ENCODE data around the gene VSIG2. TPM values are rescaled to one million over a fixed set of nuclear protein-coding genes. Genes with fewer than 3 reads are reported as not detected.

The VSIG2 gene
- total RNA-seq, 2 experiments from 2014 or later, result 0.34 TPM; not detected in 1

- H3K36me3 Mint-ChIP-seq, result no peaks in the 10 kb centered on the region
- H3K9me3 Mint-ChIP-seq, result no peaks in the 10 kb centered on the region
- no peak overlapping the region for H3K4me3 Mint-ChIP-seq
- peaks cover 12% of the 10 kb centered on the region for H3K4me1 Mint-ChIP-seq
- DNase-seq (no peak), ATAC-seq (ENCODE audit: low read depth) (no peak)
- H3K27ac Mint-ChIP-seq, result no peak overlapping the region
- POLR2A ChIA-PET, result no interaction called here
- peaks cover 60% of the 10 kb centered on the region for H3K27me3 Mint-ChIP-seq
Observed at GRCh38 chr11:124718801-124719200, 33.3 kb downstream of the VSIG2 start.

DNA sequence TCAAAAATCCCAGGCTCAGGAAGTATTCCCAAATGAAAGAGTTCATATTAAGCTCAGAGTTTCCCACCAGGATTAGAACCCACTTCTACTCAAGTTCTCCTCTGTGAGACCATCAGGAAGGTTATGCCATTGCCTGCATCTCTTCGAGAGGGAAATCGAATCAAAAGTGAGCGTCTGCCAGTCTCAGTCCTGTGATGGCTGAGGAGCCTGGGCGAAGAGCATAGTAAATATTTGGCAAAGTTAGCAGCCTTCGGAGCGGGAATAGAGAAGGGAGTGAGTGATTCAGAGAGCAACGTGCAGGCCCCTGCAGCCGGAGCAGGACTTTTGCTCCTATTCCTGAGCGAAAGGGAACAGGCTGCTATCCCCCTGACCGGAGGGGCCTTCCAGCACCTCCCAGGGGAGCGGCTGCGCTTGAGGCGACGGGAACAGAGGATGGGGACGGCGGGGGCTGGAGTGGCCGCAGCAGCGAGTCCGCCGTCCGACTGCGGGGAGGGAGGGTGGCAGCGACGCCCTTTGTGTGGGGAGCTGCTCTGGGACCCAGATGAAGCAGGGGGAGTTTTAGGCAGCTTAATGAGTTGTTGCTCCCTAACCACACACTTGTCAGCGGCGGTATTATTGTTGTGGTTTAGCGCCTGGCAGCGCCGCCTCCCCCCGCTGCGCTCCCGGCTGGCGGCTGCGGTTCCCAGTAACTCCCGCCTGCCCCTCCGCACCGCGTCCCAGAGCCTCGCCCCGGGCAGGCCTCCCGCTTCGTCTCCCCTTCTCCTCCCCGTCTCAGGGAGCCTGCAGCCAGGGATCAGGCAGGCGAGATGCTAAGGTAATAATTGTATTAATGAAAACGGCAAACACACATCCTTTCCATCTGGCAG, 34.0 kb downstream of the VSIG2 start:
- ATAC-seq (ENCODE audit: low read depth), result peak; percentile 39
- Mint-ChIP-seq H3K27me3 (peaks cover 52% of the 10 kb centered on the region), H3K4me3 (peak overlapping the region; percentile 75), H3K27ac (no peak overlapping the region), H3K9me3 (no peaks in the 10 kb centered on the region), H3K36me3 (no peaks in the 10 kb centered on the region), H3K4me1 (peaks cover 12% of the 10 kb centered on the region)
- POLR2A ChIA-PET, result interaction anchor here (1.4 kb wide), 1 partner anchor 44 kb away, joined by 8 read pairs; the partner anchor contains the start of genes SIAE and SPA17
- DNase-seq, result no peak

- DNase-seq, result no peak
- Mint-ChIP-seq H3K9me3 (no peaks in the 10 kb centered on the region), H3K4me3 (peak overlapping the region; percentile 75), H3K36me3 (no peaks in the 10 kb centered on the region), H3K4me1 (peaks cover 8% of the 10 kb centered on the region), H3K27ac (no peak overlapping the region), H3K27me3 (peaks cover 46% of the 10 kb centered on the region)
- POLR2A ChIA-PET, result interaction anchor here (1.4 kb wide), 1 partner anchor 44 kb away, joined by 8 read pairs; the partner anchor contains the start of genes SIAE and SPA17
- ATAC-seq (ENCODE audit: low read depth), result no peak
Observed at GRCh38 chr11:124717421-124717785, 34.7 kb downstream of the VSIG2 start.

GRCh38 chr11:124716591-124716990, 35.5 kb downstream of the VSIG2 start:
- H3K27me3 Mint-ChIP-seq, result peaks cover 44% of the 10 kb centered on the region
- DNase-seq (no peak), ATAC-seq (ENCODE audit: low read depth) (no peak)
- H3K4me1 Mint-ChIP-seq, result peaks cover 8% of the 10 kb centered on the region
- no peaks in the 10 kb centered on the region for H3K9me3 Mint-ChIP-seq
- H3K27ac Mint-ChIP-seq, result no peak overlapping the region
- POLR2A ChIA-PET, result interaction anchor here (1.4 kb wide), 1 partner anchor 43 kb away, joined by 8 read pairs; the partner anchor contains the start of genes SIAE and SPA17
- H3K36me3 Mint-ChIP-seq, result no peaks in the 10 kb centered on the region
- no peak overlapping the region for H3K4me3 Mint-ChIP-seq

DNA sequence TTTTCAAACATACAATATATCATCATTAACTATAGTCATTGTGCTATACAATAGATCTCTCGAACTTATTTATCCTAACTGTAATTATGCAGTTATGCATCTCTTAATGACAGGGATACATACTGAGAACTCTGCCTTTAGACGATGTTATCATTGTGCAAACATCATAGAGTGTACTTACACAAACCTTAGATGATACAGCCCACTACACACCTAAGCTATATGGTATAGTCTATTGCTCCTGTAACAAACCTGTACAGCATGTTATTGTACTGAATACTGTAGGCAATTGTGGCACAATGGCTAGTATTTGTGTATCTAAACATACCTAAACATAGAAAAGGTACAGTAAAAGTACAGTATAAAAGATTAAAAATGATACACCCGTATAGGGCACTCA, 39.7 kb downstream of the VSIG2 start:
- DNase-seq, result no peak
- Mint-ChIP-seq H3K4me3 (no peak overlapping the region), H3K9me3 (peaks cover 4% of the 10 kb centered on the region), H3K4me1 (no peaks in the 10 kb centered on the region), H3K27ac (no peak overlapping the region), H3K36me3 (no peaks in the 10 kb centered on the region), H3K27me3 (peaks cover 16% of the 10 kb centered on the region)
- ATAC-seq (ENCODE audit: low read depth), result no peak
- POLR2A ChIA-PET, result no interaction called here

DNA sequence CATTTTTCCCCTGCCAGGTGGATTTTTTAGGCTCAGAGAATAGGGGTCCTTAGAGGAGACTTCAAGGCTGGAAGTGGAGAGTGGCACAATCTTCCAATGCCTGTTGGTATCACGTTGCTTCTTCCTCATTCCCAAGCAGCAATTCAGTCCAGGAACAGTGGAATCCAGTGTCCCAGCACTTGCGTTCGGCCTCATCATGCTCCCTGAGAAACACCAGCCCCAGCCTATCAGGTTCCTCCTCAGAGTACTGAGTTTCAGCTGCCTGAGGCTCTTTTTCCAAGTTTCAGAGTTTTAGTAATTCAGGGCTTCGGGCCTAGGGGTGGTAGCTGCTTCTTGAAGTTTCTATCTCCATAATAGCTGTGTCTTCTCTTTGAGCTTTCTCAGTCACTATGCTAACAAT, 44.2 kb downstream of the VSIG2 start:
- POLR2A ChIA-PET, result no interaction called here
- H3K27ac Mint-ChIP-seq, result no peak overlapping the region
- no peaks in the 10 kb centered on the region for H3K4me1 Mint-ChIP-seq
- ATAC-seq (ENCODE audit: low read depth) (no peak), DNase-seq (no peak)
- H3K4me3 Mint-ChIP-seq, result no peak overlapping the region
- peaks cover 4% of the 10 kb centered on the region for H3K9me3 Mint-ChIP-seq
- H3K36me3 Mint-ChIP-seq, result no peaks in the 10 kb centered on the region
- H3K27me3 Mint-ChIP-seq, result peaks cover 1% of the 10 kb centered on the region

GRCh38 chr11:124700028-124700427, 52.0 kb downstream of the VSIG2 start:
- H3K4me3 Mint-ChIP-seq, result no peak overlapping the region
- H3K9me3 Mint-ChIP-seq, result no peaks in the 10 kb centered on the region
- ATAC-seq (ENCODE audit: low read depth), result no peak
- H3K4me1 Mint-ChIP-seq, result no peaks in the 10 kb centered on the region
- no peak for DNase-seq
- no peaks in the 10 kb centered on the region for H3K36me3 Mint-ChIP-seq
- H3K27ac Mint-ChIP-seq, result no peak overlapping the region
- peaks cover 13% of the 10 kb centered on the region for H3K27me3 Mint-ChIP-seq
- POLR2A ChIA-PET, result no interaction called here

DNA sequence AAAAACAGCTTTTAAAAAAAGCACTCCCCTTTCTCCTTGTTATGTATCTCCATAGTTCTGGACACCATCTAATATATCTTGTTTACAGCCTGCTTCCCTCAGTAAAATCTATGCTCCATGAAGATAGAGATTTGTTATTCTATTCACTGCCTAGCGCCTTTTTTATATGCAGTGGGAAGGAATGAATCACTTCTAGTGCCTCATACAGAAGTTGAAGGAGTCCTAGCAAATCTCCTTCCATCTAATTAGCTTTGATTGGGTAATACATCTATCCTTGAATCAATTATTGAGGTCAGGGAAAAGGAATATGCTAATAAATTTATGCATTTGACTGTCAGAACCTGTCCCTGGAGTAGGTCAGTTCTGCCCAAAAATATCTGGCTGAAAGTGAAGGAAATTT, 52.5 kb downstream of the VSIG2 start:
- Mint-ChIP-seq H3K36me3 (no peaks in the 10 kb centered on the region), H3K4me1 (no peaks in the 10 kb centered on the region), H3K9me3 (no peaks in the 10 kb centered on the region), H3K27me3 (peaks cover 13% of the 10 kb centered on the region), H3K27ac (no peak overlapping the region), H3K4me3 (no peak overlapping the region)
- ATAC-seq (ENCODE audit: low read depth) (no peak), DNase-seq (no peak)
- POLR2A ChIA-PET, result no interaction called here

Other genes with a start within 250 kb of the VSIG2 start
- not detected for gene OR8B12, start 208.6 kb downstream of the VSIG2 start, total RNA-seq
- gene OR8A1, start 182.3 kb downstream of the VSIG2 start, total RNA-seq, result not detected
- gene PANX3, start 140.8 kb downstream of the VSIG2 start, total RNA-seq, result not detected
- gene TBRG1, start 129.4 kb downstream of the VSIG2 start, total RNA-seq, result 10 to 100 TPM; 53.1 to 55.3 TPM
- gene SIAE, start 78.5 kb downstream of the VSIG2 start, total RNA-seq, result 1 to 10 TPM; 4.4 to 5.2 TPM
- 1 to 10 TPM; 1.5 to 3.0 TPM for gene SPA17, start 78.4 kb downstream of the VSIG2 start, total RNA-seq
- gene NRGN, start 12.3 kb downstream of the VSIG2 start, total RNA-seq, result 1 to 10 TPM; 4.0 to 5.3 TPM
- gene ESAM, start 10.0 kb upstream of the VSIG2 start, total RNA-seq, result under 1 TPM; 0.91 to 0.97 TPM
- gene MSANTD2, start 48.2 kb upstream of the VSIG2 start, total RNA-seq, result 10 to 100 TPM; 13.1 to 13.5 TPM
- gene ROBO3, start 113.2 kb upstream of the VSIG2 start, total RNA-seq, result 10 to 100 TPM; 19.6 to 23.7 TPM
- not detected for gene ROBO4, start 145.6 kb upstream of the VSIG2 start, total RNA-seq
- gene HEPN1, start 167.0 kb upstream of the VSIG2 start, total RNA-seq, result not detected
- not detected for gene HEPACAM, start 183.8 kb upstream of the VSIG2 start, total RNA-seq
- 1 to 10 TPM; 5.9 to 6.6 TPM for gene CCDC15, start 201.9 kb upstream of the VSIG2 start, total RNA-seq

Data from activated naive CD8-positive, alpha-beta T cell treated with anti-CD3 and anti-CD28 coated beads, Interleukin-2, amount 10 ng/mL, durations not matched to agents 7 days and 5 days (primary cell).